NCI-H2029 (cell line): ENCODE results near the gene KIF25.
"Not testable (repeated sequence)": the region's sequence is repeated elsewhere in the genome, so short reads cannot be mapped to it uniquely, and the experiment has no call there.

Experiments
- DNase-seq: peaks from one replicate; lab custom pipeline; 2025; lab: John Stamatoyannopoulos, UW

KIF25 gene

DNA sequence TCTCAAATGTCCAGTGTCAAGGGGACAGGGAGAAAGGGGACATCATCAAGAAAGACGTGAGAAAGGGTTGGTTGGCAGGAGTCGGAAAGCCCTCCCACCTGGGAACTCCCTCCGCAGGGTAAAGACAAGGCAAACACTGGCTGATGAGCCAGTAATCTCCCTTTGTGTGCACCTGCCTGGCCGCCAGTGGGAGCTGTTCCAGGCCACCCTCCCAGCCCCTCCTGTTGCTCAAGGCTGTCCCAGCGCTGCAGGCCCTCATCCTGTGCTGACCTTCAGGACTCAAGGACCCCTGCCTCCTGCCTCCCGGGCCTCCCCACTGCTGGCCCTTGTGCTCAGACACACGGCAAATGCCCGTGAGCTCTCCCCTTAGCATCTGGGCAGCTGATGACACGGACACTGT is 74.1 kb downstream of the KIF25 start:
- no peak for DNase-seq

DNA sequence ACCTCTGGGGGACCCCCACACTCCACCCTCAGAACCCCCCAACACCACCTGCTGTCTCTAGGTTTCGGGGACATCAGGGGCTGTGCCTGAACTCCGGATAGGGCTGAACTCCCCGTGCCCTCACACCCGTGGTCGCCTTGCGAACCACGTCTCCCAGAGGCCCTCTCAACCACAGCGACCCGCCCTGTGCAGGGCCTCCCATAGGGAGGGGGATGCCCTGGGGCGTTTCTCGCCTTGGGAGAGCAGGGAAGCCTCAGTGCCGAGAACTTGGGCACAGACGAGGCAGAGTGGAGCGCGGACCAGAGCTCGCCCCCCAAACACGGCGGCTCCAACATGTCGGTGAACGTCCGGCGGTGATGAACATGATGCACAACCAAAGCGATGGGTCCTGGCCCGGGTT is 74.8 kb downstream of the KIF25 start:
- no peak for DNase-seq

DNA sequence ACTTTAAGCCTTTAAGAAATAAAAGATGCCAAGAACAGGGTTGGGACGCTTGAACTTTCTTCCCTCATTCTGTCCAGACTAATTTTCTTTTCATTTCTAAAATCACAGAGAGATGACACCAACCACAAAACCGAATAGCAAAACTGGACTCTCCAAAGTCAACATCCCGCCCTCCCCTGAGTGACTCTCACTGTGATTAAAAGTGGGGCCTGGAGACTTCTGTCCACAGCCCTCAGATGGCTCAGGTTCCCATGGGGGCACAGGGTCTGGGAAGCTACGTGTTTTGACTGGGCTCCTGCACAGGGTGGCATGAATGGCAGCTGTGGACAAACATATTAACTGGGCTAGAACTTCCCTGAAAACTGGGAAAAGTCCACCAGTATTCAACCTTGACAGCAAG is 75.3 kb downstream of the KIF25 start:
- DNase-seq = no peak

DNA sequence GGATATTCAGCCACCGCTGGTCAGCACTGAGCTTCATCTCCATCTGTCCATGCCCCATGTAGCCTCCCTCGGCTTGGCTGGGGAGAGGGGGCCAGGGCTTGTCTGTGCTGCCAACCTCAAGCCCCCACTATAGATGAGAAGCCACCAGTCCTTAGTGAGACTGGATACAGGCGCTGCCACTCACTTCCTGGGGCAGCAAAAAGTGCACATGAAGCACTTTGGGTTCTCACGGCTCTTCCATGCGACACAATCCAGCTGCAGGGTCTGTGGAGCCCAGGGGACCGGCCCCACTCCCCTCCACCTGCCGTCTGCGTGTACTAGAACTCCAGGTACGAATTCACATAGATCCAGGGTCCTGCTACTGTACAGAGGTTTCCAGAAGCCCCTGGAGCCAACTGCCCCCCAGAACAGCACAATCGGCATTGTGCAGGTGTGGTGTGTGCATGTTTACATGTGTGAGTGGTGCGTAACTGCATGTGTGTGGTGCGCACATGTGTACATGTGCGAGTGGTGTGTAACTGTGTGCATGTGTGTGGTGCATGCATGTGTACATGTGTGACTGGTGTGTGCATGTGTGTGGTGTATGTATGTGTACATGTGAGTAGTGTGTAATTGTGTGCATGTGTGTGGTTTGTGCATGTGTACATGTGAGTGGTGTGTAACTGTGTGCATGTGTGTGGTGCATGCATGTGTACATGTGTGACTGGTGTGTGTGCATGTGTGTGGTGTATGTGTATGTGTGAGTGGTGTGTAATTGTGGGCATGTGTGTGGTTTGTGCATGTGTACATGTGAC is 76.7 kb downstream of the KIF25 start:
- DNase-seq = no peak

DNA sequence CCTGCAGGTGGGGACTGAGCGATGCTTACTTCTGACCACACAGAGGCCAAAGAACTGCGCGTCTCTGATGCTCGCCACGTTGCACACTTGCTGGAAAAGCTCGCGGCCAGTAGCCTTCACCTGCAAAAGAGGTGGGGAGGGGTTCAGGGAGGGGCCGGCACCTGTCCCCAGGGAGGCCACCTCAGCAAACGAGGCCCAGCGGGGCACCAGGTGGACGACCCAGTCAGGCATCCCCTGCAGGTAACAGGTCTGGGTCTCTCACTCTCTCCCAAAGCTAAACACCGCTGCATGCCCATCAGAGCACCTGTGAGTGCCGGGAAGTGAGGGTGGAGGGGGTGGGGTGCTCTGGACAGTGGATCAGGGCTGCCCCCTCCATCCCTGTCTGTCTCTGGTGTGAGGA is 77.7 kb downstream of the KIF25 start:
- DNase-seq = no peak

DNA sequence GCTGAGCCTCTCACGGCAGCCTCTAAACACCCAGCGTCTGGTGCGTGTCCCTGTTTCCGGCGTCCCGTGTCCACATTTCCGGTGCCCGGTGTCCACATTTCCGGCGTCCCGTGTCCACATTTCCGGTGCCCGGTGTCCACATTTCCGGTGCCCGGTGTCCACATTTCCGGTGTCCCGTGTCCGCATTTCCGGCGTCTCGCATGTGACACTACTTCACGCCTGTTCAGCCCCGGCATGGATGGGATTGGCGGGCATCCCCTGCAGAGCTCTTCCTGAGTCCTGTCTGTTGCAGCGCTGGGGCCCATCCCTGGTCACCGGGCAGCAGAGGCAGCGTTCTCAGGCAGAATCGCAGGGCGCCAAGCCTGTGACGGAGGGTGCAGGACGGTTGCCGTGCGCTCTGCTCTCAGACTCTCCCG is 78.3 kb downstream of the KIF25 start:
- DNase-seq = no peak

DNA sequence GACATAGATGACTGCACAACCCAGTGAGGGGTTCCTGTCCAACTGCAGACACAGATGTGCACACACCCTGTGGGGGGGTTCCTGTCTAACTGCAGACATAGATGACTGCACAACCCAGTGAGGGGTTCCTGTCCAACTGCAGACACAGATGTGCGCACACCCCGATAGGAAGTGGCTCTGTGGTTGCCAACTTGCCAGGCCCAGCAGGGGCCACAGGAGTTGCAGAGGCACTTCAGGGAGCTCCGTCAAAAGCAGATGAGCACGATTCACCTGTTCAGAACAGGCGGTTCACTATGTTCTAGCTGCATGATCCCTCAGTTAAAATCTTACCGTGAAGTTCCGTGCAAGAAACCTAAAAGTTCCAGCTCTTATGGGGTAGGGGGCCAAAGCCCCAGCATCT is 79.9 kb downstream of the KIF25 start:
- DNase-seq = not testable (repeated sequence)

DNA sequence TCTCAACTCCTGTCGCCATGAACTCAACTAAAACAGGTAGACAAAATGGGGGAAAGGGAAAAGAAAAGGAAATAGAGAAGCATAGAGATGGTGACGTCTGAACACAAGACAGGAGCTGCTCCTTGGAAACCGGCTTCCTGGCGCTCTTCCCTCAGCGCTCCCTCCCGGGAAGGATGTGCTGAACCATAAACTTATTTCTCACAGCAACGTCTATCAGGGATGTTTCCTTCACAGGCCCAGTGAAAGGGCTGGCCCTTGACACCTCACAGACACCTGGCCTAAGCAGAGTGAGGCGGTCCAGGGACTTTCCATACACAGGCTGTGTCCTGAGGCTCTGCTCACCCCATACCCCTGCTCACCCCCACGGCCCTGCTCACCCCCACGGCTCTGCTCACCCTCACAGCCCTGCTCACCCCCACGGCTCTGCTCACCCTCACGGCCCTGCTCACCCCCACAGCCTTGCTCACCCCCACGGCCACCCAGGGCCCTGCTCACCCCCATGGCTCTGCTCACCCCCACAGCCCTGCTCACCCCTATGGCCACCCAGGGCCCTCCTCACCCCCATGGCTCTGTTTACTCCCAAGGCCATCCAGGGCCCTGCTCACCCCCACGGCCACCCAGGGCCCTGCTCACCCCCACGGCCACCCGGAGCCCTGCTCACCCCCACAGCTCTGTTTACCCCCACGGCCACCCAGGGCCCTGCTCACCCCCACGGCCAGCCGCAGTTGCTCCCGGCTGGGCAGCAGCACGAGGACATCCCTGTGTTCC is 80.9 kb downstream of the KIF25 start:
- DNase-seq = no peak

DNA sequence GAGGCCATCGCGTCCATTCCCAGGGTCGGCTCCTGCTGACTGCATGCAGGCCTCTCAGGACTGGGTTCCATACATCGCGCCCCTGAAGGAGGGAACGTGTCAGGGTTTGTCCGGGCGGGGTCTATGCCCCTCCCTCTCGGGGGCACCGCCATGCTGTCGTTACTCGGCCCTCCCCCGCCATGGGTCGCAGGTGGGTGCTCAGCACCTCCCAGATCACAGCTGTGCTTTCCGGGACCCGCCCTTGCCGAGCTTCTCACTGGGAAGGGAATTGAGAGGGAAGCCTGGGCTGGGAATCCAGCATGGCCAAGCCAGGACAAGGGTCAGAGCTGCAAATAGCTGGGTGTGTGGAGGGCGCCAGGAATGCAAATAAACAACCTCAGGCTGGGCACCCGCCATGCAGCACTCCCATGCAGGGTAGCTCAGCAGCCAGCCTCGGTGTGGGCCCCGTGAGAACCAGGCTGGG is 81.5 kb downstream of the KIF25 start, which contains the start of gene FRMD1:
FRMD1 (minus strand) TSS at position 270 of the 463 bp plus-strand sequence; CDS start at position 152, 118 bp downstream.
- no peak for DNase-seq

DNA sequence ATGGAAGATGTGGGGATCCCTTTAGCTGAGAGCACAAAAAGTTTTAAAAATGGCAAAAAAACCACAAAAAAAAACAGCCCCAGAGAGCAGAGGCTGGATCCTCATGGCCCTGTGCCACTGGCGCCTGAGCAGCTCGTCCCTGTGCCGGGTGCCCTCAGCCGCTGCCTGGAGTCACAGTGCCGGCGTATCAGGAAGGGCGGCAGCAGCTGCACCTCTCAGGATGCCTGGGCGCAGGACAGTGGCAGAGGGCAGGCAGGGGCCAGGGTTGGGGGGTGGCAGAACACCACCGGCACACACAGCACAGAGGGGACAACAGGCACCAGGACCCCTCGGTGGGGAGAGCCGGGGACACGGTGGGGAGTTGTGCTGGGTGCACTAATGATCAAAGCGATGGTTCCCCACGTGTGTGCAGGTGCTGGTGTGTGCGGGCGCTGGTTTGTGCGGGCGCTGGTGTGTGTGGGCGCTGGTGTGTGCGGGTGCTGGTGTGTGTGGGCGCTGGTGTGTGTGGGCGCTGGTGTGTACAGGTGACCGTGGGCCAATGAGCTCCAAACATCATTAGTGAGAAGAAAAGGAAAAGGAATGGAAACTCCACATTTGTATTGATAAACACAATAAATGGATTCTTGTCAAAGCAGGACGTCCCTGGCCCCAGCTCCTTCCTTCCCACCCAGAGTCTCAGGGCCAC is 83.1 kb downstream of the KIF25 start:
- DNase-seq = no peak

DNA sequence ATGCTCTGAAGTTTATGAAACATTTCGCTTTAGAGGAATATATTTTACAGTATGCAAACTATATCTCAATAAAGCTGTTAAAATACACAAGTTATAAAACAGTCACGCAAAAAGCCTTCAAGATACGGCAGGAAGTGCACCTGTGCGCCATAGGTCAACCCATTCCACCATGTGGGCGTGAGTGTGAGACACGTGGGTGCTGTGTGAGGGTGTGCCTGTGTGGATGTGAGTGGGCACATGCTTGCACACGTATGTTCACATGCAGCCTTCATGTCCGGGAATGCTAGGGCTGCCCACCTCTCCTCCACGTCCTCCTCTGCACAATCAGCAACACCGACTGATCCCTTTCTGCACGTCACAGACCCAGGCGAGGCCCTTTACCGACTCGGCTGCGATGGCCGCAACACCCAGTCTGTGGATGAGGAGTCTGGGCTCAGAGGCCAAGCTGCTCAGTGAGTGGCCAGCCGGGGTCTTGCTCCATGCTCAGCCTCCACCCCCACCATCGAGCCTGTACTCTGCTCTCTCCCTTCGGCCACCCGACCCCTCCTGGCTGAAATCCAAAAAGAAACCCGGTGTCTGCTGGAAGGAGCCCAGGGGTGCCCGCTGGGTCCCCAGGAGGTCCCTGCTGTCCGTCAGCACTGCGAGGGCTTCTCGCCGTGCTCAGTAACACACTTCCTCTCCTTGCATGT is 84.5 kb downstream of the KIF25 start:
- DNase-seq = no peak

DNA sequence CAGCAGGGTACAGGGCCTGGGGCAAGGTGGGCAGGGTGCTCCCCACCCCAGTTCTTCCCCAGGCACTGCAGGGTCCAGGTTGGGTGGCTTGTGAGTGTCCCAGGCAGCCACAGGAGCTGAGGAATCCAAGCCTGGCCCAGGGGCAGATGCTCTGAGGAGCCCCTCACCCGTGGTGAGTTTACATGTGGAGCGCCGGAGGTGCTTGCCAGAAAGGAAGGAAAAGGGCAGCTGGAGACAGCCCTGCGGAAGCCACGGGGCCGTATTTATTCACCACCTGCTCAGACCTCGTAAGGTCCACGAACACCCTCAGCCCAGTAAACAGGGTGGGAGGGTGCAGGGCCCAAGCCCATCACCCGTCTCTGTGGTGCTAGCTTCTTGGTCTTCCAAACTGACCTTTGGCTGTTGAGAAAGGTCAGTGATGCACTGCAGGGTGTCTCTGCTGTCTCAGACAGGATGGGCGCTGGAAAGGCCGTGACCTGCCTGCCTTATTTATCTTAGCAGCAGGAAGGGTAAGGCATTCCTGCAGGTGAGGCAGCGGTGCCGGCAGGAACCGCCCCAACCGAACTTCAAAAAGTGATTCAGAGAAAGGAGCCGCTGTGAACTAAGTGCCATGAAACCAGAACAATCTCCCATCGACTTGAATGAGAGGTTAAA is 85.5 kb downstream of the KIF25 start:
- DNase-seq = no peak

DNA sequence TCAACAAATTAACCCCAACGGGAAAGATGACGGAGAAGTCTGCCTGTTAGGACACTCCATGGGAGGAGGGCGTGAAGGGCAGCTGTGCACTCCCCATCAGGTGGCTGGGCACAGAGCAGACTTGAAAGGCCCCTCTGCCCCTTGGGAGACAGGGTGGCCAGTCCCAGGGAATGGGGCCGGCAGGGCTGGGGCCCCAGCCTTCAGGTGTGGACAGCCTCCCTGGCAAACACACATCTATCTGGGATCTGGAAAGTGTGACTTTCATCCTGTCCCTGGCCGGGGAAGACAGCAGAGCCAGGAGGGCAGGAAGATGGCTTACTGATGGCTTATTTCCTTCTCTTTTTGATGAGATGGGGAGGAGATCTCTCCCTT is 86.0 kb downstream of the KIF25 start:
- DNase-seq = no peak

DNA sequence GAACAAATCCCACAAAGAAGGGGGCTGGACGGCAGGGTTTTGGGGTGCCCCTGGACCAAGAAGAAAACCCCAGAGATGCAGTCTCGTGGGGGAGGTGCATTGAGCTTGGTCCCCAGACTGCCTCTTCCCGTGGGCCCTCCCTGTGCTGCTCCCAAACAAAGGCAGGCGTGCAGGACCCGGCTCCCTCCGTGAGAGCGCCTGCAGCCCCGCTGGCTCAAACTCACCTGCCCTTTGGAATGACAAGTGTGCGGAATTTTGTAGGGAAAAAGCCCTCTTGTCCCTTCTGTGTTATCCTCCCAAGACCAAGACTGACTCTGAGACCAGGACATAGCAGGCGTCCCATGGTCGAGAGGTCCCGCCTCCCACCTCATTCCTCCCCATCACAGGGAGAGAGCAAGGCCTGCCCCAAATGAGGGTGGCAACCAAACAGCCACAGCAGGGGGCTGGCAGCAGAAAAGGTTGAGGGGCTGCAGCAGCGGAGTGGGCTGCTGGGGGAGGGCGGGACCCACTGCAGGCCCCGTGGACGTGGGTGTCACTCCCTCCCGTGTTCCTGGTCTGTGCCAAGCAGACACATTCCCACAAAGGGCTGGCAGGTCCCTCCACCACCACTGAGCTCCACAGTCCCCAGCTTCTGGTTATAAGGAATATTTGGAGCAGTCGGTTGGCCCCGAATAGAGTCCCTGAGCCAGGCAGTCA is 87.1 kb downstream of the KIF25 start:
- no peak for DNase-seq

DNA sequence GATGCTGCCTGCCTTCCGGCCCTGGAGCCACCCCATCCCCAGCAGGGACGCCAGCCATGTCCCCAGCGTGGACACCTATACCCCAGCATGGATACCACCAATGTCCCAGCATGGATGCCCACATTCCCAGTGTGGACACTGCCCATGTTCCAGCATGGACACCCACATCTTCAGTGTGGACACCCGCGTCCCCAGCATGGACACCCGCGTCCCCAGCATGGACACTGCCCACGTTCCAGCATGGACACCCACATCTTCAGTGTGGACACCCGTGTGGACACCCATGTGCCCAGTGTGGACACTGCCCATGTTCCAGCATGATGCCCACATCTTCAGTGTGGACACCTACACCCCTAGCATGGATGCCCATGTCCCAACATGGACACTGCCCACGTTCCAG is 88.6 kb downstream of the KIF25 start:
- DNase-seq = no peak

DNA sequence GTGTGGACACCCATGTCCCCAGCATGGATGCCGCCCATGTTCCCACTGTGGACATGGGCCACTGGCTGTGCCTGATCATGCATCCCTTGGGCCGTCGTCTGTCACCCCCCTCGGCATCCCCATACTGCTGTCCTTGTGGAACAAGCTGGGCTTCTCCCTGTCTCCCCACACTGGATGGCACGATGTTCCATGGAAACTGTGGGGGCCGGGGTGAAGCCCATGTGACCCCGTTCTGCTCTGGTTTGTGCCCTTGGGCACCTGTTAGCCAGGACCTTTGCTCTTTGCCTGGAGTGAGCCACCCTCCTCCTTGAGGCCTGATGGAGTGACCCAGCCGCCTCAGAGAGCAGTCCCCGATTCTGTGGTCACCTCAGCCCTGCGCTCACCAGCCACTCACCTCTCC is 89.1 kb downstream of the KIF25 start:
- no peak for DNase-seq

DNA sequence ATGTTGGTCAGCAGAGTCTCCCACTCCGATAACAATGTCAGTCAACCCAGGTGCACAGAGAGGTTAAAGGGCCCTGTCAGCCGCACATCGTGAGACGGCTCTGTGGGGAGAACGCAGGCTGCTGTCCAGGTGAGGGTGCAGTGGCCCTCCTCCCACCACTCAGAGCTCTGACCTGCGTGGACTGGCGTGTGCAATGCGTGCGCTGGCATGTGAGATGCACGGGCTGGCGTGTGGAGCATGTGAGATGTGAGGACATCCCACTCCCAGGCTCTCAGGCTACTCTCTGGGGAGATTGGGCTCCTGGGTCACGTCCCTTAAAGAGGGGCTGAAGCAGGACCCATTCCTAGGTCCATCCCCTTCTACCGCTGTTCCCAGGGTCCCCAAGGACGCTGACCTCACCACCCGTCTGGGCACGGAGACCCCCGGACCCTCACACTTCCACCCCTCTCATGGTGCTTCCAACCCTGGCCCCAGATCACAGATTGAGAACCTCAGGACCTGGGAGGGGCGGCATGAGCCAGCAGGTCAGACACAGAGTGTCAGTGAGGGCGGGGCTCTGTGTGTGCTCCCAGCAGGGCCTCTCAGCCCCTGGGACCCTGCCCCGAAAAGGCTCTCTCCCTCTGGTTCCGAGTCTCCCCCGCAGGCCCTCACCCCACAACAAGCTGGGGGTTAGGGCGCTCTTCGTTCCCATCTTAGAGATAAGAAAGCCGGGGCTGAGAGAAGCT is 90.1 kb downstream of the KIF25 start:
- no peak for DNase-seq

DNA sequence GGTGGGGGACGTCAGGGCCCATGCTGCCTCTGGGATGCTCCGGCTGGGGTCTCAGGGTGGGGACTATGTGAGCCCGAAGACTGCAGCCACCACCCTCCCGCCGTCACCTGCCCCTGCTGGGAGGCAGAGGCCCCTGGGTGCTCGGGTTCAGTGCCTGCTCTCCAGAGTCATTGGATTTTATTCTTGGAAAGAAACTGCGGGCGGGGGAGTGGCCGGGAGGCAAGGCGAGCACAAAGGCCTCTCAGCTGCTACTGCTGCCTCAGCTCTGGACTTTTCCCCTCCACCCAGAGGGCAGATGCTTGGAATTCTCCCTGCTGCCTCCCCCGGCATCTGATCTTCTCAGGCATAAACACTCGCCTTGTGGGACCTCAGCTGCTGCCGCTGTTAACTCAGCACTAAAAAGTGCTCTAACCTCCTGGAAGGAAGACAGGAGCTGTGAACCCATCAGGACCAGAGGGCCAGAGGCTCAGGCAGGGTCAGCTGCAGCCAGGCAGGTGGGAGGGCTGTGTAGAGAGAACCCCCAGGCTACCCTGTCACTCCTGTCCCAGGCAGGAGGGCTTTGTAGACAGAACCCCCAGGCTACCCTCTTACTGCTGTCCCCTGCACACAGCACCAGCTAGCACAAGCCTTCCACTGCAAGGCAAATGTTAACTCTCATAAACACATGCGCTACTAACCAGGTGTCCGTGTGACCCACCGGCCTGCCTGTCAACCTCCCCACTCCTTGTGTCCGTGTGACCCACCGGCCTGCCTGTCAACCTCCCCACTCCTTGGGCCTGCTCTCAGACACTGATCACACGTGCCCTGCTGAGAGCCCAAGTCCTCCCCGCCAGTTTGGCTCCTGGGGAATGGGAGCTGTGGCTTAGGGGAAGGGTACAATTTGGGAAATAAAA is 90.9 kb downstream of the KIF25 start:
- DNase-seq = no peak
